ENCODE measurements around the gene SCGB1C2. TPM values are rescaled to one million over a fixed set of nuclear protein-coding genes. Genes with fewer than 3 reads are reported as not detected.
"Not testable (repeated sequence)": the region's sequence is repeated elsewhere in the genome, so short reads cannot be mapped to it uniquely, and the experiment has no call there.

Gene SCGB1C2
- not detected for total RNA-seq

DNA sequence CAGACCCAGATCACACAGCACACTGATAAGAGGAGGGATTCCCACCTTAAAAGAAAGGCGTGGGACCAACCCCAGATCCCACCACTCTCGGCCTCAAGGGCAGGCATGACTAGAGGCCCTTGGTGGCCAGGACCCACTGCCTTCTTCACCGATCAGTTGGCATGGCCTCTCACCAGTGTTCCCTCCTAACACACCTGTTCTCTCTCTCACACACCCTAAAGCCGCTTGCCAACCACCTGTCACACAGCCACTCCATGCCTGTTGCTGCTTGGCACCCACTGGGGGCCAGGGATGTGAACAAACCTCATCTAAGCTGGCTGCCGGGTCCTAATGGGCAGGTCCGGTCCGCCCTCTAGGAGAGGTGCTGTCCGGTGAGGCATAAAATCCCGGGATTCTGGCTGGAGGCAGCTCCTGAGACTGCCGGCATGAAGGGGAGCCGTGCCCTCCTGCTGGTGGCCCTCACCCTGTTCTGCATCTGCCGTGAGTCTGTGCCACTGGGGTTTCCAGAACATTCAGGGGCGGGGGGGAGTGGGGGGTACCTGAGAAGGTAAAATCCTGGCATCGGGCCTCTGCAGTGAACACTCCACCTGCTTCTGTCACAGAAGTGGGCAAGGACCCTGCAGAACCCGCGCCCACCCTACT is at the start of gene SCGB1C2:
SCGB1C2 (plus strand) TSS at position 404 of the 642 bp plus-strand sequence; CDS start at position 426, 22 bp downstream.
- H3K4me3 ChIP-seq (ENCODE audit: low read length) = not testable (repeated sequence)

DNA sequence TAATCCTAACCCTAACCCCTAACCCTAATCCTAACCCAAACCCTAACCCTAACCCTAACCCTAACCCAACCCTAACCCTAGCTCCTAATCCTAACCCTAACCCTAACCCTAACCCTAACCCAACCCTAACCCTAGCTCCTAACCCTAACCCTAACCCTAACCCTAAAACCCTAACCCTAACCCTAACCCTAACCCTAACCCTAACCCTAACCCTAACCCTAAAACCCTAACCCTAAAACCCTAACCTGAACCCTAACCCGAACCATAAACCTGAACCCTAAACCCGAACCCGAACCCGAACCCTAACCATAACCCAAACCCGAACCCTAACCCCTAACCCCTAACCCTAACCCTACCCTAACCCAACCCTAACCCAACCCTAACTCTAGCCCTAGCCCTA is 24.3 kb upstream of the SCGB1C2 start:
- H3K4me3 ChIP-seq (ENCODE audit: low read length) = not testable (repeated sequence)

More for the DNA sequence above, at the start of gene SCGB1C2:
- H3K9me3 ChIP-seq (ENCODE audit: low read depth, low read length); H3K4me1 ChIP-seq (ENCODE audit: insufficient read depth, low read length); H3K27me3 ChIP-seq (ENCODE audit: insufficient read depth, low read length): not testable (repeated sequence)

GRCh38 chr17:118339-118917 is 18.9 kb upstream of the SCGB1C2 start:
- H3K4me3 ChIP-seq (ENCODE audit: low read length); H3K27me3 ChIP-seq (ENCODE audit: insufficient read depth, low read length); H3K4me1 ChIP-seq (ENCODE audit: insufficient read depth, low read length); H3K9me3 ChIP-seq (ENCODE audit: low read depth, low read length): not testable (repeated sequence)

More for the DNA sequence above, 24.3 kb upstream of the SCGB1C2 start:
- not testable (repeated sequence) for H3K9me3 ChIP-seq (ENCODE audit: low read depth, low read length); H3K27me3 ChIP-seq (ENCODE audit: insufficient read depth, low read length); H3K4me1 ChIP-seq (ENCODE audit: insufficient read depth, low read length)

GRCh38 chr17:133932-134331 is 3.4 kb upstream of the SCGB1C2 start:
- not testable (repeated sequence) for H3K27me3 ChIP-seq (ENCODE audit: insufficient read depth, low read length); H3K4me1 ChIP-seq (ENCODE audit: insufficient read depth, low read length)

DNA sequence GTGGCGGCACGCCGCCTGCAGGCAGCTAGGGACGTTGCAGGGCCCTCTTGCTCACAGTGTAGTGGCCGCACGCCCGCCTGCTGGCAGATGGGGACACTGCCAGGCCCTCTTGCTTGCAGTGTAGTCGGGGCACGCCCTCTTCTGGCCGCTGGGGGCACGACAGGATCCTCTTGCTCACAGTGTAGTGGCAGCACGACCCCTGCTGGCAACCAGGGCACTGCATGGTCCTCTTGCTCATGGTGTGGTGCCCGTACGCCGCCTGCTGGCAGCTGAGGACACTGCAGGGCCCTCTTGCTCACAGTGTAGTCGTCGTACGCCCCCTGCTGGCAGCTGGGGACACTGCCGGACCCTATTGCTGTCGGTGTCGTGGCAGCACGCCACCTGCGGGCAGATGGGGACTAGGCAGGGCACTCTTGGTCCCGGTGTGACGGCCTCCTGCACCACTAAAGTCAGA is 3.0 kb upstream of the SCGB1C2 start:
- H3K27me3 ChIP-seq (ENCODE audit: insufficient read depth, low read length); H3K4me1 ChIP-seq (ENCODE audit: insufficient read depth, low read length); H3K4me3 ChIP-seq (ENCODE audit: low read length); H3K9me3 ChIP-seq (ENCODE audit: low read depth, low read length): not testable (repeated sequence)

More at GRCh38 chr17:133932-134331, 3.4 kb upstream of the SCGB1C2 start:
- H3K9me3 ChIP-seq (ENCODE audit: low read depth, low read length); H3K4me3 ChIP-seq (ENCODE audit: low read length): not testable (repeated sequence)

- H3K4me1 ChIP-seq (ENCODE audit: insufficient read depth, low read length); H3K9me3 ChIP-seq (ENCODE audit: low read depth, low read length): not testable (repeated sequence)
Observed at GRCh38 chr17:135022-135421, 2.3 kb upstream of the SCGB1C2 start.

DNA sequence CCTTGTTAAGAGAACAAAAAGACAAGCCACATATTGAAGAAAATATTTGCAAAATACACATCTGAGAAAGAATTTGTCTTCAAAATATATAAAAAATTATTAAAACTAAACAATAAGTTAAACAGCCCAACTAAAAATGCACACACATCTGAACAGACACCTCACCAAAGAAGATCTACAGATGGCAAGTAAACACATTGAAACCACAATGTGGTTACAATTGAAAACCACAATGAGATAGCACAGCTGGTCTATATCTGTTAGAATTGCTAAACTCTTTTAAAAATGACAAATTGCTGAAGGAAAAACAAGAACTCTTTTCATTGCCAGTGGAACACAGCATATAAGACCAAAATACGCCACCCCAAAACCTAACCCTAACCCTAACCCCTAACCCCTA is 1.5 kb upstream of the SCGB1C2 start:
- not testable (repeated sequence) for H3K9me3 ChIP-seq (ENCODE audit: low read depth, low read length); H3K27me3 ChIP-seq (ENCODE audit: insufficient read depth, low read length); H3K4me3 ChIP-seq (ENCODE audit: low read length); H3K4me1 ChIP-seq (ENCODE audit: insufficient read depth, low read length)

More at GRCh38 chr17:135022-135421, 2.3 kb upstream of the SCGB1C2 start:
- not testable (repeated sequence) for H3K27me3 ChIP-seq (ENCODE audit: insufficient read depth, low read length); H3K4me3 ChIP-seq (ENCODE audit: low read length)

DNA sequence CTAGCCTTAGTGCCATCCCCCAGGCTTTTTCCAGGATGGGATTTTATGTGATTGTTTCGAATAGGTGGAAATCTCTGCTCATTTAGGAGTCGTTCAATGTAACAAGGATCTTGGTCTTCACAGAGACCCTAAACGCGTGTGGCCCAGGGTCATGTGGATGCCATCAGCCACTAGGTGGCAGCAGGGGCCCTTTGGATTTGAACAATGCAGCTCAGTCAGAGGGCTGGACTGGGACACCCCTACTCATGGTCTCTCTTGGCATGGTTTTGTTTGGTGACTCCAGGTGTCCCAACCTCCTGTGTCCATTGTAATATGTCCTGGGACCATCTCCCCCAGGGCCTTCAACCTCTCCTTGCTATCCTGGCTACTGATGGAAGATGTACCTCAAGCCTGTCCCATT is 838 bp upstream of the SCGB1C2 start:
- not testable (repeated sequence) for H3K27me3 ChIP-seq (ENCODE audit: insufficient read depth, low read length); H3K4me3 ChIP-seq (ENCODE audit: low read length); H3K9me3 ChIP-seq (ENCODE audit: low read depth, low read length); H3K4me1 ChIP-seq (ENCODE audit: insufficient read depth, low read length)

DNA sequence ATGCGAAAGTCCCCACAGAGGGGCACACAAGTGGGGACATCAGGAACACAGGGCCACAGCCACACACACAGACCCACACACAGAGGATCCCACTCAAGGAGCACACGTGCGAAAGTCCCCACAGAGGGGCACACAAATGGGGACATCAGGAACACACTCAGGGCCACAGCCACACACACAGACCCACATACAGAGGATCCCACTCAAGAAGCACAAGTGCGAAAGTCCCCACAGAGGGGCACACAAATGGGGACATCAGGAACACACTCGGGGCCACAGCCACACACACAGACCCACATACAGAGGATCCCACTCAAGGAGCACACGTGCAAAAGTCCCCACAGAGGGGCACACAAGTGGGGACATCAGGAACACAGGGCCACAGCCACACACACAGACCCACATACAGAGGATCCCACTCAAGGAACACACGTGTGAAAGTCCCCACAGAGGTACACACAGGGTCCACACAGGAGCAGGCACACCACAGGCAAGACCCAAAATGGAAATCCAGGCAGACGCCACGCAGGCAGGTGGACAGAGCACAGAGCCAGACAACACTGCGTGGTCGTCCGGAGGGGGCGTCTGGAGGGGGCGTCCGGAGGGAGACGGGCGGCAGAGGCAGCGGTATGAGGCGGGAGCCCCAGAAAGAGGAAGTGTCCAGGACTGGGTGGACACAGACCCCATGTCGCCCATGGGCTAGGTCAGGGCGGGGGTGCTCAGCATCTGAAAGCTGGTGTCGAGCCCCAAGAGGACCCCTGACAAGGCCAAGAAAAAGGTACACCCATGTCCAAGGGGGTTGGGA is 2.2 kb downstream of the SCGB1C2 start:
- not testable (repeated sequence) for H3K4me1 ChIP-seq (ENCODE audit: insufficient read depth, low read length); H3K9me3 ChIP-seq (ENCODE audit: low read depth, low read length); H3K27me3 ChIP-seq (ENCODE audit: insufficient read depth, low read length); H3K4me3 ChIP-seq (ENCODE audit: low read length)

- Histone ChIP-seq H3K4me3 (ENCODE audit: low read length) (no peak overlapping the region), H3K27me3 (ENCODE audit: insufficient read depth, low read length) (no peaks in the 10 kb centered on the region), H3K9me3 (ENCODE audit: low read depth, low read length) (no peaks in the 10 kb centered on the region), H3K4me1 (ENCODE audit: insufficient read depth, low read length) (no peaks in the 10 kb centered on the region)
Observed at GRCh38 chr17:142102-142661, 4.8 kb downstream of the SCGB1C2 start.

GRCh38 chr17:142876-143784 is 5.8 kb downstream of the SCGB1C2 start:
- H3K9me3 ChIP-seq (ENCODE audit: low read depth, low read length) = no peaks in the 10 kb centered on the region
- no peaks in the 10 kb centered on the region for H3K27me3 ChIP-seq (ENCODE audit: insufficient read depth, low read length)
- no peak overlapping the region for H3K4me3 ChIP-seq (ENCODE audit: low read length)
- no peaks in the 10 kb centered on the region for H3K4me1 ChIP-seq (ENCODE audit: insufficient read depth, low read length)

- no peaks in the 10 kb centered on the region for H3K27me3 ChIP-seq (ENCODE audit: insufficient read depth, low read length)
- no peaks in the 10 kb centered on the region for H3K9me3 ChIP-seq (ENCODE audit: low read depth, low read length)
- no peak overlapping the region for H3K4me3 ChIP-seq (ENCODE audit: low read length)
- H3K4me1 ChIP-seq (ENCODE audit: insufficient read depth, low read length) = no peaks in the 10 kb centered on the region
Observed at GRCh38 chr17:143785-144281, 6.5 kb downstream of the SCGB1C2 start.

DNA sequence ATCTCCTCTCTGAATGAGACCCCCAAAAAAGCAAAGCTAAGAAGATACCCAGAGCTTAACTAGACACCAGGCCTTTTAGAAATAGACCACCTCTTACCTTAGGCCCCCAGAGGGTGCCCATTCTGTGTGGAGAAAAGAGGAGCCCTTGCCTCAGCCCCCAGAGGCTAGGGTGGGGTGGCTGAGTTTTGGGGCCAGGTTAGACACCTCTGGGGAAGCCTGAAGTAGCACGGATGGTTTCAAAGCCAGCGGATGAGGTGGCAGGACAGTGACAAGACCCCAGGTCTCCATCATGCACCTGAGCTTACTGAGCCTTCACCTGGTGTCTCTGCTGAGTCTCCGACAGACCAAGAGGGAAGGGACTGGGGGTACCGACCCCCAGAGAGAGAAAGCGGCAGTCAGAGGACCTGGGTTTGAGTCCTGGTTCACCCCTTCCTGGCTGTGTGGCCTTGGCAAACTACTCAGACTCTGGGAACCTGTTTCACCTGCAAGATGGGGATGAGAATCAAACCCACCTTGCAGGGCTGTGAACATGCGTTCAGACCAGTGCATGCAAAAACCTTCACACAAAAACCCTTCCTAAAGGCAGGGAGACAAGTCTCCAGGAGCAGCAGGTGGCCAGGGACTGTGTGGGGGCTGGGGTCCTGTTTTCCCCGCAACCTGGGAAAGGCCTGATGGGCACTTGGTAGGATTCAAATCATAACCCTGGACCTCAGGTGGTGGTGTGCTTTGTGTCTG is 7.7 kb downstream of the SCGB1C2 start:
- Histone ChIP-seq H3K27me3 (ENCODE audit: insufficient read depth, low read length) (no peaks in the 10 kb centered on the region), H3K4me1 (ENCODE audit: insufficient read depth, low read length) (no peaks in the 10 kb centered on the region), H3K9me3 (ENCODE audit: low read depth, low read length) (no peaks in the 10 kb centered on the region), H3K4me3 (ENCODE audit: low read length) (no peak overlapping the region)
